SJSA1 (cell line): ENCODE data around the gene HOXB6. TPM values are rescaled to one million over a fixed set of nuclear protein-coding genes. Genes with fewer than 3 reads are reported as not detected.

Experiments
- DNase-seq, 2 experiments: peaks; one replicate each; pipeline ENCODE4 v3.0.0-alpha.2; 2015 to 2020; ENCODE audit warnings: low spot score in 2 of 2, low read depth in 1 of 2
- H3K27ac ChIP-seq: fragments of 250-450 bp; sonication (Bioruptor Pico); 2 replicates; pipeline ENCODE4 v1.5.1; 2020; ENCODE audit warnings: mild to moderate bottlenecking, moderate library complexity
- H3K27me3 ChIP-seq: fragments of 250-450 bp; sonication (Bioruptor Pico); replicated peaks from 2 replicates; pipeline ENCODE4 v1.5.1; 2020; ENCODE audit warnings: mild to moderate bottlenecking, moderate library complexity
- H3K36me3 ChIP-seq: fragments of 250-450 bp; sonication (Bioruptor Pico); 2 replicates; pipeline ENCODE4 v1.5.1; 2020; ENCODE audit warnings: mild to moderate bottlenecking
- H3K4me1 ChIP-seq: fragments of 250-450 bp; sonication (Bioruptor Pico); replicated peaks from 2 replicates; pipeline ENCODE4 v1.6.1; 2021; ENCODE audit warnings: mild to moderate bottlenecking
- H3K4me3 ChIP-seq: fragments of 250-450 bp; sonication (Bioruptor Pico); 2 replicates; pipeline ENCODE4 v1.5.1; 2020; ENCODE audit warnings: mild to moderate bottlenecking
- H3K9me3 ChIP-seq: fragments of 250-450 bp; sonication (Bioruptor Pico); replicated peaks from 2 replicates; pipeline ENCODE4 v1.5.1; 2020; ENCODE audit warnings: mild to moderate bottlenecking
- total RNA-seq: library from RNA; depleted of rRNA; stranded (reverse); fragments of >200 nt; shearing (Covaris generic); gene quantifications from 2 replicates; pipeline ENCODE4 v1.2.3, GENCODE V29; 2014; rRNA removed

Gene HOXB6
- 4.8 and 7.1 TPM in 2 replicates for total RNA-seq

GRCh38 chr17:48604770-48605329 is at the start of gene HOXB6:
TSS of gene HOXB6 (minus strand) at chr17:48604986. CDS start at chr17:48598150, 6,836 bp downstream.
- Histone ChIP-seq H3K4me1 (peaks cover 20% of the 10 kb centered on the region), H3K27me3 (peaks cover 15% of the 10 kb centered on the region)

GRCh38 chr17:48649741-48650140 is 45.0 kb upstream of the HOXB6 start:
- Histone ChIP-seq H3K4me3 (no peak overlapping the region), H3K36me3 (no peaks in the 10 kb centered on the region), H3K27ac (no peak overlapping the region), H3K27me3 (peaks cover 64% of the 10 kb centered on the region), H3K9me3 (no peaks in the 10 kb centered on the region), H3K4me1 (peaks cover 13% of the 10 kb centered on the region)
- DNase-seq: no peak

More at GRCh38 chr17:48604770-48605329, at the start of gene HOXB6:
- Histone ChIP-seq H3K27ac (peak within 1 kb of the TSS; percentile 25; the same call in 1 of the 2 replicates), H3K9me3 (no peaks in the 10 kb centered on the region), H3K36me3 (peaks cover 7% of the 10 kb centered on the region), H3K4me3 (peak within 1 kb of the TSS; percentile 43)
- no peak for DNase-seq

- no peak for DNase-seq
- H3K27me3 ChIP-seq: peaks cover 79% of the 10 kb centered on the region
Measured at GRCh38 chr17:48647963-48648245, 43.1 kb upstream of the HOXB6 start.

GRCh38 chr17:48647103-48647962 is 42.5 kb upstream of the HOXB6 start:
- Histone ChIP-seq H3K4me3 (peak overlapping the region; percentile 12; the same call in 1 of the 2 replicates), H3K27ac (no peak overlapping the region), H3K9me3 (no peaks in the 10 kb centered on the region), H3K27me3 (peaks cover 85% of the 10 kb centered on the region), H3K36me3 (no peaks in the 10 kb centered on the region), H3K4me1 (peaks cover 13% of the 10 kb centered on the region)
- DNase-seq: no peak

More at GRCh38 chr17:48647963-48648245, 43.1 kb upstream of the HOXB6 start:
- H3K27ac ChIP-seq: no peak overlapping the region
- H3K9me3 ChIP-seq: no peaks in the 10 kb centered on the region
- no peaks in the 10 kb centered on the region for H3K36me3 ChIP-seq
- no peak overlapping the region for H3K4me3 ChIP-seq
- peaks cover 13% of the 10 kb centered on the region for H3K4me1 ChIP-seq

- no peak for DNase-seq
- Histone ChIP-seq H3K27ac (no peak overlapping the region), H3K4me3 (no peak overlapping the region)
Measured at GRCh38 chr17:48646183-48647102, 41.7 kb upstream of the HOXB6 start.

GRCh38 chr17:48645639-48646182 is 40.9 kb upstream of the HOXB6 start:
- Histone ChIP-seq H3K4me1 (peaks cover 13% of the 10 kb centered on the region), H3K36me3 (no peaks in the 10 kb centered on the region), H3K27me3 (peaks cover 96% of the 10 kb centered on the region), H3K9me3 (no peaks in the 10 kb centered on the region), H3K4me3 (no peak overlapping the region), H3K27ac (no peak overlapping the region)
- DNase-seq: no peak

More at GRCh38 chr17:48646183-48647102, 41.7 kb upstream of the HOXB6 start:
- Histone ChIP-seq H3K27me3 (peaks cover 89% of the 10 kb centered on the region), H3K36me3 (no peaks in the 10 kb centered on the region), H3K4me1 (peaks cover 13% of the 10 kb centered on the region), H3K9me3 (no peaks in the 10 kb centered on the region)

GRCh38 chr17:48644910-48645557 is 40.2 kb upstream of the HOXB6 start:
- DNase-seq: no peak
- peaks cover 98% of the 10 kb centered on the region for H3K27me3 ChIP-seq
- no peak overlapping the region for H3K4me3 ChIP-seq

GRCh38 chr17:48644159-48644558 is 39.4 kb upstream of the HOXB6 start:
- Histone ChIP-seq H3K27me3 (peaks cover 100% of the 10 kb centered on the region), H3K9me3 (no peaks in the 10 kb centered on the region), H3K36me3 (no peaks in the 10 kb centered on the region), H3K27ac (no peak overlapping the region), H3K4me3 (no peak overlapping the region), H3K4me1 (peaks cover 13% of the 10 kb centered on the region)
- DNase-seq: no peak

More at GRCh38 chr17:48644910-48645557, 40.2 kb upstream of the HOXB6 start:
- Histone ChIP-seq H3K4me1 (peaks cover 13% of the 10 kb centered on the region), H3K27ac (no peak overlapping the region), H3K36me3 (no peaks in the 10 kb centered on the region), H3K9me3 (no peaks in the 10 kb centered on the region)

GRCh38 chr17:48643697-48644012 is 38.9 kb upstream of the HOXB6 start:
- H3K27me3 ChIP-seq: peaks cover 100% of the 10 kb centered on the region
- DNase-seq: no peak
- H3K36me3 ChIP-seq: no peaks in the 10 kb centered on the region
- no peaks in the 10 kb centered on the region for H3K9me3 ChIP-seq
- no peak overlapping the region for H3K4me3 ChIP-seq
- peaks cover 13% of the 10 kb centered on the region for H3K4me1 ChIP-seq
- H3K27ac ChIP-seq: no peak overlapping the region

- Histone ChIP-seq H3K27ac (no peak overlapping the region), H3K9me3 (no peaks in the 10 kb centered on the region), H3K27me3 (peaks cover 100% of the 10 kb centered on the region), H3K4me1 (peaks cover 13% of the 10 kb centered on the region), H3K4me3 (no peak overlapping the region), H3K36me3 (no peaks in the 10 kb centered on the region)
- DNase-seq: no peak
Measured at GRCh38 chr17:48642843-48643696, 38.3 kb upstream of the HOXB6 start.

- Histone ChIP-seq H3K4me3 (no peak overlapping the region), H3K9me3 (no peaks in the 10 kb centered on the region), H3K27ac (no peak overlapping the region), H3K4me1 (peaks cover 8% of the 10 kb centered on the region), H3K36me3 (no peaks in the 10 kb centered on the region), H3K27me3 (peaks cover 99% of the 10 kb centered on the region)
- no peak for DNase-seq
Measured at GRCh38 chr17:48642059-48642842, 37.5 kb upstream of the HOXB6 start.

- no peak for DNase-seq
- Histone ChIP-seq H3K4me3 (no peak overlapping the region), H3K36me3 (no peaks in the 10 kb centered on the region), H3K4me1 (peaks cover 6% of the 10 kb centered on the region), H3K27me3 (peaks cover 99% of the 10 kb centered on the region), H3K9me3 (no peaks in the 10 kb centered on the region), H3K27ac (no peak overlapping the region)
Measured at GRCh38 chr17:48641541-48642058, 36.8 kb upstream of the HOXB6 start.
